MM.1S (cell line): ENCODE measurements around the gene MOGAT1.

Experiments used
- DNase-seq: peaks from one replicate; pipeline ENCODE4 v3.0.0-alpha.2; 2015
- H2AFZ ChIP-seq: fragments of 300-600 bp; sonication (generic); 2 replicates; pipeline ENCODE4 v1.6.0; 2016; ENCODE audit warnings: antibody characterized with exemption, low read length
- H3F3A ChIP-seq: fragments of 300-600 bp; sonication (generic); 2 replicates; pipeline ENCODE4 v1.6.1; 2016; ENCODE audit warnings: mild to moderate bottlenecking, antibody characterized with exemption, low read length, moderate library complexity, mixed read lengths; ENCODE audit not compliant: insufficient read depth
- H3K27ac ChIP-seq: fragments of 300-600 bp; sonication (generic); 2 replicates; pipeline ENCODE4 v1.5.1; 2016; ENCODE audit warnings: mild to moderate bottlenecking, low read length
- H3K27me3 ChIP-seq: fragments of 300-600 bp; sonication (generic); replicated peaks from 2 replicates; pipeline ENCODE4 v1.6.0; 2016; ENCODE audit warnings: low read length; ENCODE audit not compliant: insufficient read depth
- H3K36me3 ChIP-seq: fragments of 300-600 bp; sonication (generic); replicated peaks from 2 replicates; pipeline ENCODE4 v1.6.1; 2016; ENCODE audit warnings: mild to moderate bottlenecking, low read length, mixed read lengths; ENCODE audit not compliant: insufficient read depth
- H3K4me1 ChIP-seq: fragments of 300-600 bp; sonication (generic); 2 replicates; pipeline ENCODE4 v1.6.1; 2016; ENCODE audit warnings: low read length, mixed read lengths
- H3K4me2 ChIP-seq: fragments of 300-600 bp; sonication (generic); 2 replicates; pipeline ENCODE4 v1.6.0; 2016; ENCODE audit warnings: low read depth, low read length
- H3K4me3 ChIP-seq: fragments of 300-600 bp; sonication (generic); 2 replicates; pipeline ENCODE4 v1.5.1; 2016; ENCODE audit warnings: low read length, mixed read lengths
- H3K79me2 ChIP-seq: fragments of 300-600 bp; sonication (generic); 2 replicates; pipeline ENCODE4 v1.6.1; 2016; ENCODE audit warnings: mixed run types, low read length, mixed read lengths
- H3K9ac ChIP-seq: fragments of 300-600 bp; sonication (generic); 2 replicates; pipeline ENCODE4 v1.6.1; 2016; ENCODE audit warnings: low read length, mixed read lengths
- H3K9me2 ChIP-seq: fragments of 300-600 bp; sonication (generic); replicated peaks from 2 replicates; pipeline ENCODE4 v1.6.1; 2016; ENCODE audit warnings: mild to moderate bottlenecking, low read length, mixed read lengths; ENCODE audit not compliant: insufficient read depth
- H3K9me3 ChIP-seq: fragments of 300-600 bp; sonication (generic); replicated peaks from 2 replicates; pipeline ENCODE4 v1.6.1; 2016; ENCODE audit warnings: mild to moderate bottlenecking, low read length, mixed read lengths; ENCODE audit not compliant: insufficient read depth
- H4K20me1 ChIP-seq: fragments of 300-600 bp; sonication (generic); 2 replicates; pipeline ENCODE4 v1.6.1; 2016; ENCODE audit warnings: mild to moderate bottlenecking, low read length, moderate library complexity, mixed read lengths; ENCODE audit not compliant: insufficient read depth
- CTCF ChIP-seq: fragments of 300-600 bp; sonication (generic); IDR thresholded peaks from 2 replicates; pipeline ENCODE4 v1.5.1; 2016; ENCODE audit warnings: antibody characterized with exemption, low read length, mixed read lengths
- EZH2 ChIP-seq: fragments of 300-600 bp; sonication (generic); optimal IDR thresholded peaks from 2 replicates; pipeline ENCODE3; 2017; ENCODE audit warnings: low read depth, mild to moderate bottlenecking, antibody characterized with exemption, low read length, mixed read lengths
- EZH2phosphoT487 ChIP-seq: fragments of 300-600 bp; sonication (generic); IDR thresholded peaks from 2 replicates; pipeline ENCODE4 v1.6.1; 2018; ENCODE audit warnings: antibody characterized with exemption, low read length

Gene MOGAT1

GRCh38 chr2:222623756-222624309 is 47.6 kb upstream of the MOGAT1 start:
- H3K79me2 ChIP-seq = 0 out of 2 replicates have a peak, but pooled peaks cover 3% of the 10 kb centered on the region
- no peak for DNase-seq
- H3K27me3 ChIP-seq = no peaks in the 10 kb centered on the region
- H2AFZ ChIP-seq = no peak overlapping the region
- H3K4me2 ChIP-seq = no peak overlapping the region
- no peaks in the 10 kb centered on the region for H3K9me2 ChIP-seq
- TF ChIP-seq EZH2 = no peak
- TF ChIP-seq EZH2phosphoT487 = no peak
- no peak for TF ChIP-seq CTCF
- no peak overlapping the region for H3K4me3 ChIP-seq
- H3K36me3 ChIP-seq = peaks cover 18% of the 10 kb centered on the region
- no peaks in the 10 kb centered on the region for H3K9me3 ChIP-seq
- H3K4me1 ChIP-seq = no peaks in the 10 kb centered on the region
- H3K9ac ChIP-seq = no peak overlapping the region
- no peaks in the 10 kb centered on the region for H3F3A ChIP-seq
- peaks cover 3% of the 10 kb centered on the region; the same call in 1 of the 2 replicates for H4K20me1 ChIP-seq
- H3K27ac ChIP-seq = no peak overlapping the region

- Histone ChIP-seq H3K4me3 (no peak overlapping the region), H3K9ac (no peak overlapping the region), H3K4me1 (no peaks in the 10 kb centered on the region), H3K9me3 (no peaks in the 10 kb centered on the region), H3F3A (no peaks in the 10 kb centered on the region), H3K9me2 (no peaks in the 10 kb centered on the region), H3K27ac (no peak overlapping the region), H2AFZ (no peak overlapping the region), H3K79me2 (0 out of 2 replicates have a peak, but pooled peaks cover 12% of the 10 kb centered on the region), H3K36me3 (peaks cover 33% of the 10 kb centered on the region), H3K4me2 (no peak overlapping the region), H4K20me1 (peaks cover 3% of the 10 kb centered on the region; the same call in 1 of the 2 replicates), H3K27me3 (no peaks in the 10 kb centered on the region)
- TF ChIP-seq EZH2phosphoT487 (no peak), EZH2 (no peak), CTCF (no peak)
- no peak for DNase-seq
These were observed 43.7 kb upstream of the MOGAT1 start for GRCh38 chr2:222627764-222628163.

GRCh38 chr2:222635295-222635694 is 36.2 kb upstream of the MOGAT1 start:
- no peak overlapping the region for H3K4me2 ChIP-seq
- H2AFZ ChIP-seq = no peak overlapping the region
- no peak overlapping the region for H3K9ac ChIP-seq
- H3K27ac ChIP-seq = no peak overlapping the region
- H3K79me2 ChIP-seq = peaks cover 37% of the 10 kb centered on the region
- H3K27me3 ChIP-seq = no peaks in the 10 kb centered on the region
- TF ChIP-seq CTCF (no peak), EZH2 (no peak)
- no peak overlapping the region for H3K4me3 ChIP-seq
- no peaks in the 10 kb centered on the region for H3K9me2 ChIP-seq
- no peaks in the 10 kb centered on the region for H4K20me1 ChIP-seq
- 0 out of 2 replicates have a peak, but pooled peaks cover 3% of the 10 kb centered on the region for H3F3A ChIP-seq
- no peak for DNase-seq
- H3K4me1 ChIP-seq = no peaks in the 10 kb centered on the region
- peaks cover 30% of the 10 kb centered on the region for H3K36me3 ChIP-seq
- H3K9me3 ChIP-seq = no peaks in the 10 kb centered on the region
